HG03025 (cell line): Measurements from ENCODE around the gene IFNL3.

Experiments
- ATAC-seq: cut with Tn5 transposase; IDR thresholded peaks from one replicate; pipeline ENCODE4 v1.9.1; 2021; ENCODE audit warnings: mild to moderate bottlenecking, moderate library complexity; ENCODE audit not compliant: unreplicated experiment, low FRiP score

The IFNL3 gene

DNA sequence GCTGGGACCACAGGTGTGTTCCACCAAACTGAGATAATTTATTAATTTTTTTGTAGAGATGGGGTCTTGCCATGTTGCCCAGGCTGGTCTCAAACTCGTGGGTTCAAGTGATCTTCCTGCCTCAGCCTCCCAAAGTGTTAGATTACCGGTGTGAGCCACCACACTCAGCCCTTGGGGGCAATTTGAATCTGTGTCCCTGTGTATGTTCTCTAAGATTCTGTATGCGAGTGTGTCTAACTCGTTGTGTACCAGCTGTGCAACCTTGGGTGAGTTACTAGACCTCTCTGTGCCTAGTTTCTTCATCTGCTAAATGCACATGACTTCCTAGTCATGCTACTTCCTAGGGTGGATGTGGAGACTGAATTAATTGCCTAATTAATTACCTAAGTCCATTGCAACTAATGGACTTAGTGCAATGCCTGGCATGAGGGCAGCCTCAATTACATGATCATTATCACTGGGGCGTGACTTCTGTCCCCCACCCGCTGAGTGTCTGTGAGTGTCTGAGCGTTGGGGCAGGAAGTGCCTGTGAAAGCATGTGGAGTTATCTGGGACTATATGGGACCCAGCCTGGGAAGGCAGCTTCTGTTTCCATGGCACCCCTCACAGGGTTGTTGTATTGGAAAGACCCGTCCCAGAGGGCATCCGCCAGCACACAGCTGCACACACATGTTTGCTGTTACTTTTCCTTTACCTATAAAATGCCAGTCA lies 49.8 kb downstream of the IFNL3 start:
- ATAC-seq, result no peak

DNA sequence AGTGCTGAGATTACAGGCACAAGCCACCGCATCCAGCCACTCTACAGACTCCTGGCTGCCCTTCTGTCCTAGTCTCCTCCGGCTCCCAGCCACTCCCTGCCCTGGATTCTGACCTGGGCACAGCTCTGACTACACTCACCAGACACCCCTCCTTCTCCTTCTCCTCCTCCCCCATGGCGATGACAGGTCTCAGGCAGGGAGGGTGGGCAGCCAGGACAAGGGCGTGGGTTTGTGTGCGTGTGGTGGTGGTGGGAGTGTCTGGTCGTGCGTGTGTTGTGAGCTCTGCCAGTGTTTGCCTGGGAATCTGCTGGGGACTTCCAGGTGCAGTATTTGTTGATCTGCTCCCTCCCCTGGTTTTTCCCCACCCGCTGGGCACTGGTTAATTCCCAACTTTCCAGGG lies 51.0 kb downstream of the IFNL3 start:
- no peak for ATAC-seq
